ENCODE results near the gene EVI5L.
"Not testable (repeated sequence)": the region's sequence is repeated elsewhere in the genome, so short reads cannot be mapped to it uniquely, and the experiment has no call there.

EVI5L gene

DNA sequence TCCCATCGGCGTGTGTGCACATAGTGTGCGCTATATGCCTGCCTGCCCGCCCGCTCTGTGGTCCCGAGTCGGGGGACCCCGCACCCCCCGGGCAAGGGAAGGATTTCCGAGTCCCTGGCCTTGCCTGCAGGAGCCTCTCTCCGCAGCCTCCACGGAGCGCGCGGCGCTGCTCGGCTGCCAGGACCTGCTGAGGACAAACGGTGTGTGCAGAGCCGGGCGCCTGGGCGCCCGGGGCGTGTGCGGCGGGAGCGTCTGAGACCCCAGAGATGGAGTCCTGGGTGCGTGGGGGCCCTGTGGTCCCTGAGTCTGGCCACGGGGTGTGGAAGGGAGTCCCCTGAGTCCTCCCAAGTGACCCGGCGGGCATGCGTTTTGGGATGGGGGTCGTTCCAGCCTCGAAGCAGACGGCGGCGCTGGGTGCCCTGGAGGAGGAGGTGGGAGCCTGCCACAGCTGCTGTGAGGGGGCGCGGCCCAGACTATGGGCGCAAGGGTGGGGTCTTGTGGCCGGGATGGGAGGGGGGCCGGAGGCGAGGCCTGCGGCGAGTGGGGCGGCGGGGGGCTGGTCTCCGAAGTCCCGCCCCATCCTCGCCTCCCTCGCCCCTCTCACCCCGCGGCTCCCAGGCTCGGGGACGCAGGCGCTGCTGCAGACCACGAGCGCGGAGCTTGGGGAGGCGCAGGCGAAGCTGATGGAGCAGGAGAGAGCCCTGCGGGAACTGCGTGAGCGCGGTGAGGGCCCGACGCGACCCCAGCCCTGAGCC is 41.7 kb upstream of the EVI5L start:
- CTCF ChIA-PET: no interaction called here

DNA sequence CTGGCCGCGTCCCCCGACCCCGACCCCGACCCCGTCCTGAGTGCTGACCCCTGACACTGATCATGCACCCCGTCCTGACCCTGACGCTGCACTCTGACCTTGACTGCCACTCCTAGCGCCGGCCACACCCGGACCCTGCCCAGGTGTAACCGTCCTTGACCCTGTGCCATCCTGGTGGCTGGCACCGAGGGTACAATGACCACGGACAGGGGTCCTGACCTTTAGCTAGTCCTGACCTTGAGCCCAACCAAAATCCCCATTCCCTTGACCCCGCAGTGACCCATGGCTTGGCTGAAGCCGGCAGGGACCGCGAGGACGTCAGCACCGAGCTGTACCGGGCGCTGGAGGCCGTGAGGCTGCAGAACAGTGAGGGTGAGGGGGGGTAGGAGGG is 41.1 kb upstream of the EVI5L start:
- no peak overlapping the region for H3K27ac ChIP-seq
- TF ChIP-seq, protein P1, sequence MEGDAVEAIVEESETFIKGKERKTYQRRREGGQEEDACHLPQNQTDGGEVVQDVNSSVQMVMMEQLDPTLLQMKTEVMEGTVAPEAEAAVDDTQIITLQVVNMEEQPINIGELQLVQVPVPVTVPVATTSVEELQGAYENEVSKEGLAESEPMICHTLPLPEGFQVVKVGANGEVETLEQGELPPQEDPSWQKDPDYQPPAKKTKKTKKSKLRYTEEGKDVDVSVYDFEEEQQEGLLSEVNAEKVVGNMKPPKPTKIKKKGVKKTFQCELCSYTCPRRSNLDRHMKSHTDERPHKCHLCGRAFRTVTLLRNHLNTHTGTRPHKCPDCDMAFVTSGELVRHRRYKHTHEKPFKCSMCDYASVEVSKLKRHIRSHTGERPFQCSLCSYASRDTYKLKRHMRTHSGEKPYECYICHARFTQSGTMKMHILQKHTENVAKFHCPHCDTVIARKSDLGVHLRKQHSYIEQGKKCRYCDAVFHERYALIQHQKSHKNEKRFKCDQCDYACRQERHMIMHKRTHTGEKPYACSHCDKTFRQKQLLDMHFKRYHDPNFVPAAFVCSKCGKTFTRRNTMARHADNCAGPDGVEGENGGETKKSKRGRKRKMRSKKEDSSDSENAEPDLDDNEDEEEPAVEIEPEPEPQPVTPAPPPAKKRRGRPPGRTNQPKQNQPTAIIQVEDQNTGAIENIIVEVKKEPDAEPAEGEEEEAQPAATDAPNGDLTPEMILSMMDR (conservative IDR thresholded peaks at IDR 0.05; ENCODE audit: low read depth): no peak
- ChIA-PET POLR2A (ENCODE audit: low non-redundant PET) (no interaction called here), CTCF (interaction anchor here (0.7 kb wide), 1 partner anchor 11 kb away, joined by 7 read pairs; no protein-coding TSS in a partner anchor)
- no peak for DNase-seq (ENCODE audit: low spot score)

More for the DNA sequence above, 41.7 kb upstream of the EVI5L start:
- TF ChIP-seq, protein P1 (conservative IDR thresholded peaks at IDR 0.05; ENCODE audit: low read depth): no peak
- DNase-seq (ENCODE audit: low spot score): no peak
- POLR2A ChIA-PET (ENCODE audit: low non-redundant PET): interaction anchor here (0.6 kb wide), 1 partner anchor 418 kb away, joined by 8 read pairs; no protein-coding TSS in a partner anchor
- no peak overlapping the region for H3K27ac ChIP-seq

DNA sequence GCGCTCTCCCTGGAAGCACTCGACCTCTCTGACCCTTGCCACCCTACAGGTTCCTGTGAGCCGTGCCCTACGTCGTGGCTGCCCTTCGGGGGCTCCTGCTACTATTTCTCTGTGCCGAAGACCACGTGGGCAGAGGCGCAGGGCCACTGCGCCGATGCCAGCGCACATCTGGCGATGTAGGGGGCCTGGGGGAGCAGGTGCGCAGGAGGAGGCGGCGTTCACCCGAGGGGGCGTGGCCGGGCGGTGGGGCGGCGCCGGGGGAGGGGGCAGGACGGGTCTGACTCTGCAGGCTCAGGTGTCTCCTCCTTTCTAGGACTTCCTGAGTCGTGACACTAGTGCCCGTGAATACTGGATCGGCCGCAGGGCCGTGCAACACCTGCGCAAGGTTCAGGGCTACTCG is 40.6 kb upstream of the EVI5L start:
- no peak overlapping the region for H3K27ac ChIP-seq
- TF ChIP-seq, protein P1 (conservative IDR thresholded peaks at IDR 0.05; ENCODE audit: low read depth): no peak
- no peak for DNase-seq (ENCODE audit: low spot score)
- ChIA-PET CTCF (interaction anchor here (0.7 kb wide), 1 partner anchor 11 kb away, joined by 7 read pairs; no protein-coding TSS in a partner anchor), POLR2A (ENCODE audit: low non-redundant PET) (no interaction called here)

DNA sequence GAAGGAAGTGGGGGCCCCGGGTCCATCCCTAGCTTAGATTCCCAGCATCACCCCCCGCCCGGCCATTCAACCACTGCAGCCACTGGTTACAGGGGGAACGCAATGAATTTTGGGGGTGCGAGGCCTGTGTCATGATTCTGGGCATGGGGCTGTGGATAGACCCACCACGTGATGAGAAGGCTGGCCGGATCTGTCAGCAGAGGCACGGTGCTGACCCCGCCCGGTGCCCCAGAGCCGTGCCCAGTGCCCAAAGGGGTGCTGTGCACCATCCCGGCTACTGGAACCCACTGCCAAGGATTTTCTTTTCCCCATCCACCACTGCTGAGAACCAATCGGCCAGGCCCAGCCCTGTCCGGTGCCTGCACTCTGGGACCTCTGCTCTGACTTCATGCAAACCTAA is 39.6 kb upstream of the EVI5L start:
- DNase-seq (ENCODE audit: low spot score): no peak
- H3K27ac ChIP-seq: no peak overlapping the region
- POLR2A ChIA-PET (ENCODE audit: low non-redundant PET): no interaction called here
- CTCF ChIA-PET: interaction anchor here (0.5 kb wide), 1 partner anchor 221 kb away, joined by 3 read pairs; no protein-coding TSS in a partner anchor
- TF ChIP-seq, protein P1 (conservative IDR thresholded peaks at IDR 0.05; ENCODE audit: low read depth): no peak

DNA sequence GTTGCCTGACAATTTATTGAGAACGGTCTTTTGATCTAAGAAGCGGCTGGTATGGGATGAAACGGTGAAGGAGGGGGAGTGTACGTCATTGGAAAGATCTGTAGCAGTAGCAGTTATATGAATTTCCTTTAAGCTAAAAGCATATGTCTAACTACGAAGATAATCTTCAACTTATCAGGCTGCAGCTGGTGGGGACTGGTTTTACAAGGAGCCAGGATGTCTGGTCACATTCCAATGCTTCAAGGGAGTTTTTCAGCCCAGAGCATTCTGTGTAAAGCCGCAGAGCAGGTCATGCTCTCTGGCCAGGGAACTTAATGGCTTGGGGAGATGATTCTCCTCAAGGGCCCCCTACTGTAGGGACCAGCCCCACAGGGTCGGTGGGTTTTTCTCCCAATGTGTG is 37.7 kb upstream of the EVI5L start:
- DNase-seq (ENCODE audit: low spot score): no peak
- TF ChIP-seq, protein P1 (conservative IDR thresholded peaks at IDR 0.05; ENCODE audit: low read depth): no peak
- ChIA-PET CTCF (interaction anchor here (1.1 kb wide), 1 partner anchor 111 kb away, joined by 3 read pairs; the partner anchor contains the start of gene TRAPPC5), POLR2A (ENCODE audit: low non-redundant PET) (no interaction called here)
- H3K27ac ChIP-seq: no peak overlapping the region

DNA sequence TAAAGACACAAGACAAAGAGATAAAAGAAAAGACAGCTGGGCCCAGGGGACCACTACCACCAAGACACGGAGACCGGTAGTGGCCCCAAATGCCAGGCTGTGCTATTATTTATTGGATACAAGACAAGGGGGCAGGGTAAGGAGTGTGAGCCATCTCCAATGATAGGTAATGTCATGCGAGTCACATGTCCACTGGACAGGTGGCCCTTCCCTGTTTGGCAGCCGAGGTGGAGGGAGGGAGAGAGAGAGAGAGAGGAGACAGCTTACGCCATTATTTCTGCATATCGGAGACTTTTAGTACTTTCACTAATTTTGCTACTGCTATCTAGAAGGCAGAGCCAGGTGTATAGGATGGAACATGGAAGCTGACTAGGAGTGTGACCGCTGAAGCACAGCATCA is 37.3 kb upstream of the EVI5L start:
- CTCF ChIA-PET: interaction anchor here (0.6 kb wide), 1 partner anchor 29 kb away, joined by 3 read pairs; no protein-coding TSS in a partner anchor
- H3K27ac ChIP-seq; POLR2A ChIA-PET (ENCODE audit: low non-redundant PET); DNase-seq (ENCODE audit: low spot score): not testable (repeated sequence)

DNA sequence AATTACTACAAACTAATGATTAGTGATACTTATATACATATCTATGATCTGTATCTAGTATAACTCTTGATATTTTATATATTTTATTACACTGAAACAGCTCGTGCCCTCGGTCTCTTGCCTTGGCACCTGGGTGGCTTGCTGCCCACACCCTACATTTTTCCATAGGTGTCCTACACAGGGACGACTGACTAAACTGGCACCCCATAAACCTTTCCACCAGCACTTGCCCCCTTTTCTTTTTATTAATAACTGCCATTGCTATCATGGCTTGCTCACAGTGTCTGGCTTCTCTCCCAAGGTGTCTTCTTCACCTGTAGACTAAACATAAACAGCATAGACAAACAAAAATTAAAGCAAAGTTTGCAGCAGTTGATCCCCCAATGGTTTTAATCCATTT is 36.5 kb upstream of the EVI5L start:
- ChIA-PET CTCF (no interaction called here), POLR2A (ENCODE audit: low non-redundant PET) (no interaction called here)
- DNase-seq (ENCODE audit: low spot score): no peak
- TF ChIP-seq, protein P1 (conservative IDR thresholded peaks at IDR 0.05; ENCODE audit: low read depth): no peak
- H3K27ac ChIP-seq: no peak overlapping the region

All from RWPE1 (cell line).